G401.6 (cell line): ENCODE measurements around the gene HSCB.
A peak's percentile ranks its signal among the peaks of the same experiment; 100 is the strongest.
"Not testable (repeated sequence)": the region's sequence is repeated elsewhere in the genome, so short reads cannot be mapped to it uniquely, and the experiment has no call there.

Source experiments
- FAIRE-seq: peaks from 2 replicates; lab custom pipeline; 2012; peaks lifted over from hg19 to GRCh38; lab: Jason Lieb, UNC

Gene HSCB

GRCh38 chr22:28791841-28792490 lies 50.1 kb downstream of the HSCB start:
- FAIRE-seq, result no peak

GRCh38 chr22:28792491-28793383 lies 50.9 kb downstream of the HSCB start:
- peak; percentile 27 for FAIRE-seq

- no peak for FAIRE-seq
These were observed 52.2 kb downstream of the HSCB start for GRCh38 chr22:28793976-28794584.

- no peak for FAIRE-seq
These were observed 53.3 kb downstream of the HSCB start for GRCh38 chr22:28795071-28795693.

GRCh38 chr22:28795932-28796856 lies 54.4 kb downstream of the HSCB start:
- FAIRE-seq, result no peak

GRCh38 chr22:28798810-28799605 lies 57.2 kb downstream of the HSCB start:
- no peak for FAIRE-seq

GRCh38 chr22:28799606-28800307 lies 57.9 kb downstream of the HSCB start:
- no peak for FAIRE-seq

- FAIRE-seq, result peak; percentile 33
These were observed 58.6 kb downstream of the HSCB start, which contains the start of gene XBP1 for GRCh38 chr22:28800308-28801041. XBP1 (minus strand) TSS chr22:28800569.

GRCh38 chr22:28801845-28802594 lies 60.2 kb downstream of the HSCB start:
- no peak for FAIRE-seq

- FAIRE-seq, result no peak
These were observed 60.8 kb downstream of the HSCB start for GRCh38 chr22:28802595-28803123.

GRCh38 chr22:28805426-28805825 lies 63.6 kb downstream of the HSCB start:
- FAIRE-seq, result not testable (repeated sequence)
